NCI-H82 treated with DMSO at 0.1 percent for 48 hours (cell line): ENCODE results near the gene TMED10.
"Not testable (repeated sequence)": the region's sequence is repeated elsewhere in the genome, so short reads cannot be mapped to it uniquely, and the experiment has no call there.

Experiments
- DNase-seq: peaks from one replicate; lab custom pipeline; 2025; ENCODE audit not compliant: unreplicated experiment; lab: John Stamatoyannopoulos, UW

The TMED10 gene

GRCh38 chr14:75162631-75163030 is 13.8 kb downstream of the TMED10 start:
- DNase-seq, result no peak

DNA sequence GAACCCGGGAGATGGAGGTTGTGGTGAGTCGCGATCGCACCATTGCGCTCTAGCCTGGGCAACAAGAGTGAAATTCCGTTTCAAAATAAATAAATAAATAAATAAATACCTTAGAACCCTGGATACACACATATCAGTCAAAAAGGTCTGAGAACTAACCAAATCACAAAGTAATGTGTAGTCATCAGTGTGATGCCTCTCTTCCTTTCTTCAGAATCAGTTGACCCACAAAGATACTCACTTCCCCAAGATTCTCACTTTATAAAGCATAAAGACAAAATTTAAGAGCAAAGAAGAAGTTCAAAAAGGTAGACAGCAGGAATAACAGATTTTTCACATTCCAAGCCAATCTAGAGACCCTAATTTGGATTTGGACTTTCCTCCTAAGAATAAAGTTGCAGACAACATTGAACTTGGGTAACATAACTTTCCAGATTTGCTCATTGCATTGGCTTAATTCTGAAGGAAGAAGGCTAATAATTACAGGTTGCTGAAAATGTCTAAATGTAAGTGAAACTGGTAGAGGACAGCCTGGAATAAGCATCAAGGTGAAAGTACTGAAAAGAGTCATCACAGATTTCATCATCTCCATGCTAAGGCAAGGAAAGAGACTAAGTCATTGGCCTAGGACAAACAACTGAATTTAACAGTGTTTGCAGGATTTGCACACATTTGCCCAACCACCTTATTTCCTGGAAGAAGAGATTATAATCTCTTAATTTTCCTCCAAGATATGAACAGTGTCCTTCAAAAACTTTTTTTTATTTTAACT is 17.4 kb downstream of the TMED10 start:
- no peak for DNase-seq

GRCh38 chr14:75156901-75157300 is 19.5 kb downstream of the TMED10 start:
- DNase-seq, result no peak

GRCh38 chr14:75156111-75156510 is 20.3 kb downstream of the TMED10 start:
- DNase-seq, result no peak

- no peak for DNase-seq
These were observed 21.2 kb downstream of the TMED10 start for GRCh38 chr14:75155169-75155568.

- no peak for DNase-seq
These were observed 23.1 kb downstream of the TMED10 start for GRCh38 chr14:75153295-75153694.

DNA sequence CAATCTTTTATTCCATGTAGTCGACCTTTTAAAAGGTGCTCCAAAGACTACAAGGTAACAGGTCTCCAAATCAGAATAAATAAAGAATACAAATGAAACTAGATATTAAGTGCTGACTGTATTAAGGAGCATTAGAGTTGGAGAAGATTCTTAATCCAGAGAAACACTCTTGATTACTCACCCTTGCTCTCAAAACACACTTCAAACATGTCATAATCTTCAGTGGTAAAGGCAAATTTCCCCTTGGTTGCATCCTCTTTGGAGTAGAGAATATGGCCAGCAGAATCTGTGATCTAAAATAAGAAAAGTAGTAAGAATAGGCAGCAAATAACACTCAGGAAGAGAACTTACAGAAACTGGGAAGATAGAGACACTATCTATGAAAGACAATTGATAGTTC is 24.6 kb downstream of the TMED10 start:
- no peak for DNase-seq

DNA sequence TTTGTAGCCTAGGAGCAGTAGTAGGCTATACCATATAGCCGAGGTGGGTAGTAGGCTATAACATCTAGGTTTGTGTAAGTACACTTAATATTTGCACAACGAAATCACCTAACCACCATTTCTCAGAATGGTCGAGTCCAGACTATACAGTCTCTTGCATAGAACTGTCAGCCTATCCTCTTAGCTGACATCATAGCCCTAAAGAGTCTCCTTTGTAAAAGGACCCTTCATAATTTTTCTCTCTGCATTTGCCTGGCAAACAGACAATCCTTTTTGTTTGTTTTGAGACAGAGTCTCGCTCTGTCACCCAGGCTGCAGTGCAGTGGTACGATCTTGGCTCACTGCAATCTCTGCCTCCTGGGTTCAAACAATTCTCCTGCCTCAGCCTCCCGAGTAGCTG is 25.8 kb downstream of the TMED10 start:
- DNase-seq, result not testable (repeated sequence)

- DNase-seq, result no peak
These were observed 26.3 kb downstream of the TMED10 start for GRCh38 chr14:75150150-75150549.

DNA sequence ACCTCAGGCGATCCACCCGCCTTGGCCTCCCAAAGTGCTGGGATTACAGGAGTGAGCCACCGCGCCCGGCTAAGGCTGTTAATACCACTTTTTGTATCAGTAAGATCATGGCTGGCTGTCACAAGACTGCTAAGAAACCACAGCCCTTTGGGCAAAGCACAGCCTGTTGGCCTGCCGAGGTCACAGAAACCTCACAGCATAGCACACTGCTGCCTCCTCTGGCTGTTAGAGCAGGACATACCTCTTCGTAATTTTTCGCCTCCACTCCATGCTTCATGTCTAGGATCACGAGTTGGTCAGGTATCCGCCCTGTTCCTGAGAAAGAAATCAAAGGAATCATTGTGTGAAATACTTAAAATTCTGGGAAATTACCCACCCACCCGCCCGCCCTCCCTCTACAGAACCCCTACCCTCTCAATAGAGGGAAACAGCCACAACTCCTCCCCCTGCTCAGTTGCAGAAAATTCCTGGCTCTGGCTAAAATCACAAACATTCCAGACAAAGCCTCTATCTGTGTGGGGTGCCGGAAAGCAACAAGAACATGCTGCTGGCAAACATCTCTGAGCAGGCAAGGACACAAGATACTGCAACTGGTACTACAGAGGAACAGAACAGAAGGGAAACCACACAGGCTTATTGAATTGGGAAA is 28.9 kb downstream of the TMED10 start:
- no peak for DNase-seq

GRCh38 chr14:75144944-75145343 is 31.5 kb downstream of the TMED10 start:
- DNase-seq, result no peak

DNA sequence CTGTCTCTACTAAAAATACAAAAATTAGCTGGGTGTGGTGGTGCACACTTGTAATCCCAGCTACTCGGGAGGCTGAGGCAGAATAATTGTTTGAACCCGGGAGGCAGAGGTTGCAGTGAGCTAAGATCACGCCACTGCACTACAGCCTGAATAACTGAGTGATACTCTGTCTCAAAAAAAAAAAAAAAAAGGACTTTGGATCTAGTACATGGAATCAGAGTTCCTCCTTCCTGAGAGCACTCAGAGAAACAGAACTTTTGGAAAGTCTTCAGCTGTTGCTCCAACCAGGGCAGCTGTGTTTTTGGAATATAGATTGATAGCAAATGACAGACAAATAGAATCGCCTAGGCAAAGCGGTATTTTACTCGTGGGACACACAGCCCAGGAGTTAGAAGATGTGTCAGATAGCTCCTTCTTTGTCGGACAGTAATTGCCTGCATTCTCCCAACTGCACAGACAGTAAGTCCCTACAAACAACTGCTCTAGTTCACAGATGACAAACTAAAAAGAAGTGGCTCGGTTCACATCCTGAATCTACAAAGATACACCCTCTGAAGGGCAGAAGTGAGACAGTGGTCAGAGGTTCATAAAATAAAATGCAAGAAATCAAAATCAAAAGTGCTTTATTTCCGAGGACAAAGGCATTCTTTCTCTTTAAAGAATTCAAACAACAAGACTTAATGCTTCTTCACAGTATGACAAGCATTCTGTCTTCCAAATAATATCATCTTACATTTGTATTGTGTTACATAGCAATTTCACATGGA is 32.5 kb downstream of the TMED10 start:
- DNase-seq, result no peak

GRCh38 chr14:75142494-75142893 is 33.9 kb downstream of the TMED10 start:
- no peak for DNase-seq

- no peak for DNase-seq
These were observed 34.4 kb downstream of the TMED10 start for GRCh38 chr14:75141967-75142366.

DNA sequence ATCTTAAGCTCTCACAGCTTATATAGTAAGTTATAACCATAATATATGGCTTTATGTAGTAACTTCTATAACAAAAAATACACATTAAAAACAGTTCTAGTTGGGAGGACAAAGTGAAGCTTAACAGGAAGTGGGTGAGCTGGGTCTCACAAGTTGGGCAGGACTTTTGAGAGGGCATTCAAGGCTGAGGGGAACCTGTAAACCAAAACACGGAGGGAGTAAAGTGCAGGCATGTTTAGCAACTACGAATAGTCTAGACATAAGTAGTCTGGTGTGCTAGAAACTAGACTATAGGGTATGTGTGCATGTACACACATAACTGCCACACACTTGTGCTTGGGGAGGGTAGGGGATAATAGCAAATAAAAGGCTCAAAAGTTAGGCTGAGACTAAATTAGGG is 35.4 kb downstream of the TMED10 start:
- no peak for DNase-seq

GRCh38 chr14:75140620-75141019 is 35.8 kb downstream of the TMED10 start:
- no peak for DNase-seq

GRCh38 chr14:75139185-75139584 is 37.2 kb downstream of the TMED10 start:
- no peak for DNase-seq

DNA sequence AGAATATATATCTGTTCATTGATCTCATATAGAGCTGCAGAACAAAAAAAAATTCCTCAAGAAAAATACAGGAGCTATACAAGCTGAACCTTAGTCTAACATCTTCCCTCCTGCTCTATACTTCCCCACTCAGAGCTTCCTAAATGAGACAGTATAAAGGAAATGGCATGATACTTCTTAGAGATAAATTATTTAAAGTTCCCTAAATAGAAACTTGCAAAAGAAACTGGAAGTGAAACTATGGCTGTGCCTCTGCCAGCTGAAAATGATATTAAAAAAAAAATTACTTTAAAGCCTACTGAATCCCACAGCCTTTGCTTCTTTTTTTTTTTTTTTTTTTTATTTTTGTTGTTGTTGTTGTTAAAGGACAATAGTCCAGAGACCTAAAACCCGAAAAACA is 37.9 kb downstream of the TMED10 start:
- DNase-seq, result no peak

DNA sequence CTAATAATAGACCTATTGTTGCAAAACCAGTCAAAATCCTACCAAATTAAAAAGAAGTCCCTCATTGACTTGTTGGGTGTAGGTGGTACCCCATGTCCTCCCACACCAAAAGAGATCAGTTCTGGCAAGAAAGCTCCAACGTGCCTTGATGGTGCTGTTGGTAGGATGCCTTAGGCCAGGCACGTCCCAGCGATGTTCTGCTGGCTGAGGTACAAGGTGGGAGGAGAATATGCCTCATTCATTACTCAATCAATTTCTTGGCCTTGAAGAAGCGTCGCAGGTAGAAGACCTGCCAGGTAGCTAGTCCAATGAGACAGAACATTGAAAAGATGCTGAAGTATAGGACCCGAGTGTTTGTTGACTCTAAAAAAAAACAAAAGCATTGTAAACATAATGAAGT is 41.8 kb downstream of the TMED10 start:
- no peak for DNase-seq

DNA sequence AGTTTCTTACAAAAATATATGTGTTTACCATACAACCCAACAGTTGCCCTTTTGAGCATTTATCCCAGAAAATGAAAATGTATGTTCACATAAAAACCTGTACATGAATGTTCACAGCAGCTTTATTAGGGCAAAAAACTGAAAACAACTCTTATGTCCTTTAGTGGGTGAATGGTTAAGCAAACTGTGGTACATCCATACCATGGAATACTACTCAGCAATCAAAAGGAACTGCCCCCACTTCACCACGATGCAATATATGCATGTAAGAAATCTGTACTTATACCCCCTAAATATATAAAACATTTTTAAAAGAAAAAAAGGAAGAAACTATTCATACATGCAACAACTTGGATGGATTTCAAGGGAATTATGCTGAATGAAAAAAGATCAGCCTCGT is 42.8 kb downstream of the TMED10 start:
- DNase-seq, result no peak

DNA sequence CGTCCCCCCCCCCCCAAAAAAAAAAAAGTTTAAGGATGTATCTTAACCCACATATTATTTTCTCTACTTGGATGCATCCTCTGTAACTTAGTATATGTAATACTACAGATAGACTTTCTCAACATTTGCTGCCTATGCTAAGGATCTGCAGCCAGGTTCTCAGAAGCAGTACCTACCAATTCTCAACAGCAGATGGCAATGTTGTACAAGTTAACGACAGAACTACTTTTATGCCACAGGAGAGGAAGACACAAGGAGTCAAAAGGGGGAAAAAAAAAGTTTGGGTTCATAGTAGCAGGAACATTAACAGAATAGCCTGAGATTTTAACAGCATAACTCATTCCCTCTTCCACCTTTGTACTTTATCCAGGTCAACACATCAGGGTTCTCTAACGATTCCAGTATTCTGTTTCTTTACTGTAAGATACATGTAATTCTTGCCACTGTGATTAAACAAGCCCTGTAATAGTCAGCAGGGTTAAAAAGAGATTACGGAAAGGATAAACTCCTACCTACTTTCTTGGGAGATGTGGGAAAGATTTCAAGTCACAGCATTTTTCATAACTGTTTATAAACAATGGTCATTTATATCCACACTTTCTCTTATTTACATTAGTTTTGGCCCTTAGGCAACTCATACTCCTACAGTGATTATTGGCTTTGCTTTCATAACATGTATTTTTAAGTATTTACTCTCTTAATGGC is 43.9 kb downstream of the TMED10 start:
- DNase-seq, result peak; percentile 70
